GM18517 (cell line): ENCODE data around the gene ZNF502.
"Not testable (repeated sequence)": the region's sequence is repeated elsewhere in the genome, so short reads cannot be mapped to it uniquely, and the experiment has no call there.

ENCODE experiments used
- ATAC-seq: cut with Tn5 transposase; IDR thresholded peaks from one replicate; pipeline ENCODE4 v1.9.1; 2021; ENCODE audit warnings: mild to moderate bottlenecking, moderate library complexity; ENCODE audit not compliant: unreplicated experiment

Gene ZNF502

DNA sequence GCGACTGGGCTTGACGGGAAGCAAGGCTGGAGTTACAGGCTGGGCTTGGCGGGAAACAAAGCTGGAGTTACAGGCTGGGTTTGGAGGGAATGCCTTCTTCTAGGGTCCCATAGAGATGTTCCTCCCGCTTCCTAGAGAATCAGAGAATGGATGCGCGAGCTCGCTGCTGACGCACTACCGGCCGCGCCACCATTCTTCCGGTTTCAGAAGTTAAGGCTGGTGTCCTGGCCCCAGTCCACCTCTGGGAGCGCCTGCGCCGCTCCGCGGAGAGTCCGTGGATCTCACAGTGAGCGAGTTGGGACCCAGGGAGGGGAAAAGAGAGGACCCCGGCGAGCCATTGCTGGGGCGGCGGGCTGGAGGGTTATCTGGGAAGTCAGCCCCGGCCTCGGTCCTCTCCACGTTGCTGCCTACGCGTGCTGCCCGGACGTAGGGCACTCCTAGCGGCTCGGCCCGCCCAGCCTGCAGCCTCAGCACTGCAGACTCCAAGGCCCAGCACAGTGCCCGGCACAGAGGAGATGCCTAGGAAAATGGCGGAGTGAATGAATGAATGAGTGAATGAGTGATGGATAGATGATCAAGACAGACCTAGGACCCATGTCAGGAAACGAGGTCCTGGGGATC, at the start of gene ZNF502:
TSS of gene ZNF502 (plus strand) at position 206 of the 621 bp plus-strand sequence. CDS start 7,602 bp downstream, outside the sequence.
- no peak for ATAC-seq

DNA sequence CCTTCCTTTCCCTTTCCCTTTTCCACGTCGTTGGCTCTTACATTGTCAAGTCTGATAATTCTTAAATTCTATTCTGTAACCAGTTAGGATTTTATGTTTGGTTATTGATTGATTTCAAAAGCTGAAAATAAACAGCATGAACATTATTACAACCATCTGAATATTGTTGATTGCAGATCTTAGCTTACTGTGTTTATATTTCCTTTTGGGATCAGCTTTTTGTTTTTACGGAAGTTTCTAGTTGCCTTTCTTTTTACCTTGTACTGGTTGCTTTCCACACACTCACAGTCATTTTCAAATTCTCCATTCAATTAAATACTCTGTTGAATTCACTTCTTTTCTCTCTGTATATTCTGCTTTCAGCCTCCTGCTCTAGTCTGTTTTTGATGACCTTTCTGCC, 47.3 kb upstream of the ZNF502 start:
- ATAC-seq, result no peak

DNA sequence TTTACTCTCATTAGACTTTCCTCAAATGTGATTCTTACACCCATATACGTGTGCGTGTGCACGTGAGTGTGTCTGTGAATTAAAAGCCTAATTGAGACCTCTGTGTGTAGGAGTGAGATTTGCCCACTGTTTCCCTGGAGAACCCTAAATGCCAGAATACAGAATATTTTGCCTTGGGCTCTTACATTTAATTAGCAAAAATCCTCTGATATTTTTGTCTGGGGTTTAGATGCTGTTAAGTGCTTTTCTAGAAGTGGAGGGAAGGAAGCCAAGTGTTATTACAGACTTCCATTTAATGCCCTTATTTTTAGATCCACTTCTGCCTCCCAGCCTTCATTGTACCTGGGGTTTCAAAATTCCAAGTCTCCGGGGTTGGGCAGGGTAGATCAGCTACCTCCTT, 46.1 kb upstream of the ZNF502 start:
- no peak for ATAC-seq

DNA sequence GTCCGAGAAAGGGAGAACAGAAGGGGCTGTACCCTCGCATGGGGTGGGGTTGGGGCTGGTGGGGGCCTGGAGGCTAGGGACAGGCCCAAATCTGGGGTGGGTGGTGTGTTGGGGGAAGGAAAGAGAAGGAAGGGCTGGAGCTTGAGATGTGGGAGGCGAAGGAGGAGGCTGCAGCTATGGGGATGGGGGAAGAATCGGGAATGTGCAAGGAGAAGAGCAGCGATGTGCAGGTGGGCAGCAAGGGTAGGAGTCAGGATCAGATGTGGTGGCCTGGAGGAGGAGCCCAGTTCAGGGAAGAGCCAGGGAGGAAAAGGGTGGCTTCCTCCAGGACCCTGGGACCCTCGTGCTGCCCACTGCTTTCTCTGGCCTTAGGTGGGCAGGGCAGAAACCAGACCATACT, 42.7 kb upstream of the ZNF502 start:
- ATAC-seq, result no peak

DNA sequence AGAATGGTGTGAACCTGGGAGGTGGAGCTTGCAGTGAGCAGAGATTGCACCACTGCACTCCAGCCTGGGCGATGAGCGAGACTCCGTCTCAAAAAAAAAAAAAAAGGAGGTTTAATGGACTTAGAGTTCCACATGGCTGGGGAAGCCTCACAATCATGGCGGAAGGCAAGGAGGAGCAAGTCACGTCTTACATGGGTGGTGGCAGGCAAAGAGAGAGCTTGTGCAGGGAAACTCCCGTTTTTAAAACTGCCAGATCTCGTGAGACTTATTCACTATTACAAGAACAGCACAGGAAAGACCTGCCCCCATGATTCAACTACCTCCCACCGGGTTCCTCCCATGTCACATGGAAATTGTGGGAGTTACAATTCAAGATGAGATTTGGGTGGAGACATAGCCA, 39.0 kb upstream of the ZNF502 start:
- not testable (repeated sequence) for ATAC-seq

DNA sequence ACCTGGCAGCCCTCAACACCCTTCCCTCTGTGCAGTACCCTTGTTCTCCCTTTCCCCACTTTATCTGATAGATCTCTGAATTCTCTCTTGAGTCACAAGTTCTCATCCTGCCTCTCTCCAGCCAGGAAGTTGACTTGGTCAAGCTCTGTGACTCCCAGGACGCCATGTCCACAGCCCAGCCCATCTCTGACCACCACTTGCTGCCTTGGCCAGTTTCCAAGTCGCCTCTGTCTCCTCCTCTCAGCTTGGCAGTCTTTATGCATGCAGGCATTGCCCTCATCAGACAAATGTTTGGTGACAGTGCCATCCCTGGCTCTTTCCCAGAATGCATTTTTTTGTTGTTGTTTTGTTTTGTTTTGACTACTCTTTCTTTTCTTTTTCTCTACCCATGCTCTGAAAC, 38.2 kb upstream of the ZNF502 start:
- no peak for ATAC-seq

DNA sequence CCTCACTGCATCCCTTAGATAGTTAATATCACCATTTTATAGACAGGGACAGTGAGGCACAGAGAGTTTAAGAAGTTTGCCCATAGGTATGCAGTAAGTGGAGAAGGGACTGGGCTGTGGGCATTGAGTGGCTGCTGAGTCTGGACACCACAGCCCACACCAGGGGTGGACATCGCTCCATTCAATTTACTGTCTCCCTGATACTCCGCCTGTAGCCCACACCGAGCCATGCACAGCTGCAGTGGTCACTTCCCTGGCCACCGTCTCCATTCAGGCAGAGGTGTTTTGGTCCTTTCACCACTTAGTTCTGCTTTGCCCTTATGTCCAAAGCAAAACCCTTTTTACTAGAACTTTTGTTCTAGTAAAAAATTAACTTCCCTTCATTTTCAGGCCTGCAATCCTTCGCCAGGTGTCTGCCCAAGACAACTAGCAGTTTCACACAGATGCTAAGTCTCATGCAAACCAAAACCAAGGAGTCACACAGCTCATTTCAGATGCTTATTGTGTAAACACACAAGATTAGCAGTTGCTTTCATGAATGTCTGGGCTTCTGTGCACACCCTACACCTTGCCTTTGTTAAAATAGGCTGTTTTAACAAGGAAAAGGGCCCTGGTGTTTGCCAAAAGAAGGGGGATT, 33.9 kb upstream of the ZNF502 start:
- ATAC-seq, result no peak

DNA sequence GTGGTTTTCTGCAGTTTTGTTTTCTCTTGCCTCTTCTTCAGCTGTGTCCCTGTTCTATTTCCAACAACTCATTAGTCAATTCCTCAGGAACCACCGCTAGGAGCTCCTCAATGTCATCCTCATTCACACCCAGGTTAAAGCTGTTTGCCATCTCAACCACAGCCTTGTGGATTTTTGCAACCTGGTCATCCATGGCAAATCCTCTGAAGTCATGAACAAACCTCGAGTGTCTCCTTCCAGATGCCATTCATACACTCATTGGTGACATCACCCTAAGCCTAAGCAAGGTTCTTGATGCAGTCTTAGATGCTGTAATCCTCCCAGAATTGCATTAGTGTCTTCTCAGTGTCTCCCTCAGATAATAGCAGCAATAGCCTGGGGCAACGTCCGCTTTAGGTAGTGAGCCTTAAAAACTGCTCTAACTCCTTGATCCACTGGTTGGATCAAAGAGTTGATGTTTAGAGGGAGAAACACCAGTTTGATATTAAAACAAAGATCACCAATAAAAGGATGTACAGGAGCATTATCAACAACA, 31.5 kb upstream of the ZNF502 start:
- no peak for ATAC-seq

DNA sequence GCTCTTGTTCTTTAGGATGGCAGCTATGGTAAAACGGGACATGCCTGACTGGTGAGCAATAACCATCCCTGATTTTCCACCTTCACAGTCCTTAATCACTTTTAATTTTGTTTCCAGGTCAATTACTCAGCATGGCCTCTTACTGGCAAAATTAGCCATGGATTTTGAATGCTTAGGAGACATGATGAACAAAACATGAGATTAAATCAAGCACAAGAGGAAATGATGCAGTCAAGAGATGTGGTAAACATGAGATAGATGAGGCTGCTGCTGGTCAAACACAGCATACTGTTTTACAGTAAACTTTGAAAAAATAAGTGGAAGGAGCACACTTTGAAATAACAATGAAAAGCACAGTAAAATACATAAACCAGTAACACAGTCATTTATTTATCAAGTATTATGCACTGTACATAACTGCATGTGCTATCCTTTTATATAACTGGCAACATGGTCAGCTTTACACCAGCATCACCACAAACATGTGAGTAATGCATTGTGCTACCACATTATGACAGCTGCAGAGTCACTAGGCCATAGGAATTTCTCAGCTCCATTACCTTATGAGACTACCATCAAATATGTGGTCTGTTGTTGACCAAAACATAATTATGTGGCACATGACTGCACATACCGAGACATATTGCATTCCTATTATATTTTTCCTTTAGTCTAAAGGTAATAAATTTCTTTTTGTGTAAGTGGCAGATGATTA, 30.1 kb upstream of the ZNF502 start:
- no peak for ATAC-seq

DNA sequence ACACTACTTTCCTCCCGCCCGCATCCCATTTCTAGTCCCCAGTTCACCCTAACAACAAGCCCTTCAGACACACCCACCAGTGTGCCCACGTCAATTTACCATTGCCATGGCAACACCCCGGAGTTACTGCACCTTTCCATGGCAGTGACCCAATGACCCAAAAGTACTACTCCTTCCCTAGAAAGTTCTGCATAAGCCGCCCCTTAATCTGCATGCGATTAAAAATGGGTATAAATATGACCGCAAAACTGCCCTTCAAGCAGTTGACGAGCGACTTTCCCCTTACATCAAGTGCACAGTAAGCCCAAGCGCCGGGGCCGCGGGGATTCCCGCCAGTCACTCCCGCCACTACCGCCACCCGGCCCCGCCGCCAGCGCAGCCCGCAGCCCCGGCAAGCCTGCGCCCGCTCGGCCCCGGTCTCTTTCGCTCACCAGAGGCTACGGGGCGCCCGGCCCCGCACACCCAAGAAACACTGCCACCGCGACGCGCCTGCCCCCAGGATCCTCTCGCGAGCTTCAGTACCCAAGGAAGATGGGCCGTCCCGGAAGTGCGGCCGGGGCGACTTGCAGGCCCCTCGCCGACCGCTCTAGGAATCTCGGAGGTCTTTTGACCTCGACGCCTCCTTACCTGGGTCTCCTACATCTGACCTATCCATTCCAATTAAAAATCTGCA, 27.2 kb upstream of the ZNF502 start:
- peak; percentile 78 for ATAC-seq

DNA sequence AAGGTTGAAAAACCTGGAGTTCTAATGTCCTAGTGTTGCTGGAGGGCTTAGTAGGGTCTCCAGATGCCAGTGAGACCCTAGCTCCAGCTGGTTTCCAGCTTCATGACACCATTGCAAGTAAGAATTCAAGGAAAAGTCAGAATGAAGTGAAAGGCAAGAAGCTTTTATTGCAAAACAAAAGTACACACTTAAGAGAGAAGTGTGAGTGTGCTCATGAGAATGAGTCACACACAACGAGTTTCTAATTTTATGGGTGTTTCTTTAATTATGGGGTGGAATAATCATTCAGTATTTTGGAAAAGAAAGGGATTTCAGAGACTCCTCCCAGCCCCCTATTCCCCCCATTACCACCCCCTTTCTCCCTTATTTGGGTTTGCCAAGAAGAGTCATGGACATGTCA, 24.6 kb upstream of the ZNF502 start:
- ATAC-seq, result no peak

DNA sequence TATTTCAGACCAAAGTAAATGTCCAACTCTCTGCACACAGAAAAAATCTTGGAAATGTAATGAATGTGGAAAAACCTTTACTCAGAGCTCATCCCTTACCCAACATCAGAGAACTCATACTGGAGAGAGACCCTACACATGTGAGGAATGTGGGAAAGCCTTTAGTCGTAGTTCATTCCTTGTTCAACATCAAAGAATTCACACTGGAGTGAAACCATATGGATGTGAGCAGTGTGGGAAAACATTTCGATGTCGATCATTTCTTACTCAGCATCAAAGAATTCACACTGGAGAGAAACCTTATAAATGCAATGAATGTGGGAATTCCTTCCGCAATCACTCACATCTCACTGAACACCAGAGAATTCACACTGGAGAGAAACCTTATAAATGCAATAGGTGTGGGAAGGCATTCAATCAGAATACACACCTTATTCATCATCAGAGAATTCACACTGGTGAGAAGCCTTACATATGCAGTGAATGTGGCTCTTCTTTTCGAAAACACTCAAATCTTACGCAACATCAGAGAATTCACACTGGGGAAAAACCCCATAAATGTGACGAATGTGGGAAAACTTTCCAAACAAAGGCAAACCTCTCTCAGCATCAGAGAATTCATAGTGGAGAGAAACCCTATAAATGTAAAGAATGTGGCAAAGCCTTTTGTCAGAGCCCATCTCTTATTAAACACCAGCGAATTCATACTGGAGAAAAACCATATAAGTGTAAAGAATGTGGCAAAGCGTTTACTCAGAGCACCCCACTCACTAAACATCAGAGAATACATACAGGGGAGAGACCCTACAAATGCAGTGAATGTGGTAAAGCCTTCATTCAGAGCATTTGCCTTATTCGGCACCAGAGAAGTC, 9.0 kb downstream of the ZNF502 start:
- no peak for ATAC-seq

DNA sequence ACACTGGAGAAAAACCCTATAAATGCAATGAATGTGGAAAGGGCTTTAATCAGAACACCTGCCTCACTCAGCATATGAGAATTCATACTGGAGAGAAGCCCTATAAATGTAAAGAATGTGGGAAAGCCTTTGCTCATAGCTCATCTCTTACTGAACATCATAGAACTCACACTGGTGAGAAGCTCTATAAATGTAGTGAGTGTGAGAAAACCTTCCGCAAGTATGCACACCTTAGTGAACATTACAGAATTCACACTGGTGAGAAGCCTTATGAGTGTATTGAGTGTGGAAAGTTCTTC, 9.6 kb downstream of the ZNF502 start:
- ATAC-seq, result no peak

DNA sequence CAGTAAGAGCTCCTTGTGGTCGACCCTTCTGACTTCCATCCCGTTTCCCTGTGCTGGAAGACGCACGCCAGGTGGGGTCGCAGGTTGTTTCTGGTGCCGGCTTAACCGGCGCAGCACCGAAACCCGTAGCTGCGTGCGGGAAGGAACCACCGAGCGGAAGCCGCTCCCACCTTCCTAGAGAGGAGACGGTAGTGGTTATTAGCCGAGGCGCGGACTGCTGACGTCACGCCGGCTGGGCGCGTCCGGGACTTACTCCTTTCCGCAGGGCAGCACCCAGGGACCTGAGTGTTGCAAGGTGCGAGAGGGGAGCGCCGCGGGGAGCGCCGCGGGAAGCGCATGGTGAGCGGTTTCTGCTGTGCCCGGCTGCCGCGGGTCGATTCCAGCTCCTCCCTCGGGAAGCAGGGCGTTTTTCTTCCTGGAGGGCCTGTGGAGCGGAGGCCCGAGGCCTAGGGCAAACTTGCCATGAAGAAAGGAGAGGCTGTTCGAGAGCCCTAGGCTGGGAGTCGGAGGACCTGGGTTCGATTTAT, 17.0 kb downstream of the ZNF502 start, which contains the start of gene ZNF501:
TSS of gene ZNF501 (plus strand) at position 252 of the 527 bp plus-strand sequence. CDS start 4,787 bp downstream, outside the sequence.
- ATAC-seq, result peak; percentile 77

DNA sequence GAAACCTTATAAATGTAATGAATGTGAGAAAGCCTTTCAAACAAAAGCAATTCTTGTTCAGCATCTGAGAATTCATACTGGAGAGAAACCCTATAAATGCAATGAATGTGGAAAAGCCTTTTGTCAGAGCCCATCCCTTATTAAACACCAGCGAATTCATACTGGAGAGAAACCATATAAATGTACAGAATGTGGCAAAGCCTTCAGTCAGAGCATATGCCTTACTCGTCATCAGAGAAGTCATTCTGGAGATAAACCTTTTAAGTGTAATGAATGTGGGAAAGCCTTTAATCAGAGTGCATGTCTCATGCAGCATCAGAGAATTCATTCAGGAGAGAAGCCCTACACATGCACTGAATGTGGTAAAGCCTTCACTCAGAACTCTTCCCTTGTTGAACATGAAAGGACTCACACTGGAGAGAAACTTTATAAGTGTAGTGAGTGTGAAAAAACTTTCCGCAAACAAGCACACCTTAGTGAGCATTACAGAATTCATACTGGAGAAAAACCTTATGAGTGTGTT, 22.2 kb downstream of the ZNF502 start:
- no peak for ATAC-seq

DNA sequence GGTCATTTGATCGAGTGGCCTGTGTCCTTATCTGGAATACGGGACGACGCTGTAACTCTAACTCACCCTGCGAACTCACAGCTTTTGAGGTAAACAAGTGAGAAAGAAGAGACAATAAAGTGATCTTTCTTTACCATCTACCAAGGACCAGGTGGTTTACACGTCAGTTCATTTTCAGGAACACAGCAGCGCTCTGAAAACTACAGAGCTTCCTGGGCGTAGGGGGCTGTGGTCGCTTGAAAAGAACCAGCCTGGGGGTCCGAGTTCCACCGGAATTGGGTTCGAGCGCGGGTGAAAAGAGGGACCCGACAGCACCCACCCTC, 48.6 kb downstream of the ZNF502 start:
- ATAC-seq, result peak; percentile 28

DNA sequence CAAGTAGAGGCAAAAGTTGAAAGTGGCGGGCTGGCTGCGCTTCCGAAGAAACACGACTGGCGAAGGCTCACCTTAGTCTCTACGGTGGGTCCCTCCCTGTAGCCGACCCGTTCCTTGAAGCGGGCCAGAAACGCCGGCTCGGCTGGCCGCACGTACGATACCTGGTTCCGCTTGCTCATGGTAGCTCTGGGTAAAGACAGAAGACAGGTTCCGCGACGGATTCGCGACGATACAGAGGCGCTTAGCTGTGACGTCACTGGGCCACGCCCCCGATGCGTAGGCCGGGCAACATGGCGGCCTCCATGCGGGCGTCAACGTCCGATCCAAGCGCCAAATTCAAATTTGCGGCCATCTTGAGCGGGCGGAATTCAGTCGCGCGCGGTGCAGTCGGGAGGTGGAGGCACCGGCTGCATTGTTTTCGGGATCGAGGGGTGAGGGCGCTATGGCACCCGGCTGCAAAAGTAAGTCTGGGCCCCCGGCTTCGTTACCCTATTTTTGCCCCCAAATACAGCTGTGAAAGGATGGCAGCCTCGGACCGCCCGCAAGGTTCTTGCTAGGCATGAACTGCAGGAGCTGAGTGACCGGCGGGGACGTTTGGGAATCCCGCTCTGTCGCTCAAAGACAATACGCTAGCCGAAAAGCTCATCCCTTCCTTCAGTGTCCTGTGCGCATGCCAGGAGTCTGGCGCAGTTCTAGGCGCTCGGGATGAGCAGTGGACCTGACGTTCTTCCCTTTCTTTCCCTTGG, 49.1 kb downstream of the ZNF502 start, which contains the start of the genes KIAA1143 and KIF15:
TSS of gene KIAA1143 (minus strand) at position 196 of the 746 bp plus-strand sequence. CDS start at position 179, 17 bp downstream.
TSS of gene KIF15 (plus strand) at position 371 of the 746 bp plus-strand sequence. CDS start at position 443, 72 bp downstream.
- peak; percentile 69 for ATAC-seq

DNA sequence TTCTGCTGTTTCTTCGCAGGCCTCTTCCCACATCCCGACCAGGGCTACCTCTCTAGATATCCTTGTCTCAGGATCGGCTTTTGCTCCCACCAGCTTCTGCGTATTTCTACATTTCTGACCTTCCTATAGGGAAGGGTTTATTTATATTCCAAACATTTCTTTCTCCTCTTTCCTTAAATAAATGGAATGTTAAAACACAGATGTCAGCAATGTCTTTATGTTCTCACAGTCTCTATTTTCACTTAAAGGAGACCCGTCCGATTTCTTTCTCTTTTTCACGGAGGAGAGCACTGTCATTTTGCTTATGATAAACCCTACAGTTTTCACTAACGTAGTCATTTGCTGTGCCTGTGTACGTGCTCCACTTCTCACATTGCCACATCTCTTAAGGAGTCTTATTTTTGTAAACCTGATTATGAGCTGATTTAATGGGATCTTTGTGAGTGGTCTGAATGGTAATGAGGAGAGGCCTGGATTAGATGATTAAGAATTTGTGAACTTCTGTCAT, 49.8 kb downstream of the ZNF502 start:
- peak; percentile 21 for ATAC-seq

DNA sequence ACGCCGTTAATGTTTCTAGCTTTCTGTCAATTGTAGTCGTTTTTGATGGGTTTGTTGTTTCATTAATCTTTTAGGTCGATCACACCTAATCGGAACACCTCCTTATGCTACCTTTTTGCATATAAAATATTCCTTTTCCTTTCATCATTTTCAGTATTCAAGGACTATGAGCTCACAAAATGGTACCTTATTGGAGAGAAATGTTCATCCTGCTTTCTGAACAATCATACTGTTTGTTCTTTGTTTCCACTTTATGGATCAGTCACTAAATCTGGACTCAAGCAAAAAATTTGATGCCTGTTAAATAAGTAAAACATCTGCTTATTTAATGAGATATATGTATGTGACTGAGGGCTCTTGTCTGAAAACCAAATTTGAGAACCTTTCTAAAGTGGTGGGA, 50.2 kb downstream of the ZNF502 start:
- no peak for ATAC-seq
